Prostate gland (tissue), 2 donors: ENCODE measurements around the gene KRT72. TPM values are rescaled to one million over a fixed set of nuclear protein-coding genes. Genes with fewer than 3 reads are reported as not detected.

ENCODE experiments used
- DNase-seq: peaks from one replicate; pipeline ENCODE4 v3.0.0-alpha.2; 2019; ENCODE audit warnings: low spot score
- H3K27ac ChIP-seq, 2 donors: fragments of 200-600 bp; sonication (generic); 2 replicates each; pipeline ENCODE4 v1.5.1; 2017 to 2019
- H3K27me3 ChIP-seq: fragments of 200-600 bp; sonication (generic); replicated peaks from 2 replicates; pipeline ENCODE4 v1.5.1; 2019; ENCODE audit not compliant: insufficient read depth
- H3K36me3 ChIP-seq, 2 donors: fragments of 200-600 bp; sonication (generic); 1 replicate in 1 of 2; 2 replicates in 1 of 2; pipeline versions ENCODE4 v1.5.1 to v1.8.1; 2017 to 2019
- H3K4me1 ChIP-seq: fragments of 200-600 bp; sonication (generic); replicated peaks from 2 replicates; pipeline ENCODE4 v1.5.1; 2019
- H3K4me3 ChIP-seq, 2 donors: fragments of 200-600 bp; sonication (generic); 2 replicates each; pipeline ENCODE4 v1.5.1; 2017 to 2019
- H3K9me3 ChIP-seq: fragments of 200-600 bp; sonication (generic); 2 replicates; pipeline ENCODE4 v1.5.1; 2017
- POLR2A ChIP-seq: fragments of 450-650 bp; IDR thresholded peaks from one replicate; pipeline ENCODE4 v1.6.1; 2016; ENCODE audit warnings: antibody characterized with exemption, mild to moderate bottlenecking
- POLR2AphosphoS5 ChIP-seq: sonication (generic); formaldehyde crosslinking; IDR thresholded peaks from one replicate; pipeline ENCODE4 v1.6.1; 2017; ENCODE audit warnings: antibody characterized with exemption
- WGBS: methylation state at CpG from one replicate; pipeline ENCODE4 v1.1.5; 2018; 5-methylcytosine and 5-hydroxymethylcytosine counted together
- intact Hi-C: fragments of 100-400 bp; cut with DNase I; formaldehyde crosslinking; loops from one replicate; pipeline ENCODE4 v1.14.2; 2022
- total RNA-seq, 2 donors: library from RNA; depleted of rRNA; stranded (reverse); fragments of >200 nt; gene quantifications; one replicate each; pipeline ENCODE4 v1.1.0, GENCODE V29; 2016
- TF ChIP-seq, protein P1 (sequence below), 4 experiments: fragments of 200-600 bp in 2 of 4; fragments of 450-650 bp in 2 of 4; sonication (generic) in 2 of 4; IDR thresholded peaks; 1 replicate in 3 of 4; 2 replicates in 1 of 4; pipeline ENCODE4 v1.5.1; 2016 to 2019; ENCODE audit warnings: antibody characterized with exemption in 4 of 4, mild to moderate bottlenecking in 2 of 4, moderate library complexity in 2 of 4

KRT72 gene
- total RNA-seq, 2 donors from 2014 or later = 22.1 TPM; not detected in 1

DNA sequence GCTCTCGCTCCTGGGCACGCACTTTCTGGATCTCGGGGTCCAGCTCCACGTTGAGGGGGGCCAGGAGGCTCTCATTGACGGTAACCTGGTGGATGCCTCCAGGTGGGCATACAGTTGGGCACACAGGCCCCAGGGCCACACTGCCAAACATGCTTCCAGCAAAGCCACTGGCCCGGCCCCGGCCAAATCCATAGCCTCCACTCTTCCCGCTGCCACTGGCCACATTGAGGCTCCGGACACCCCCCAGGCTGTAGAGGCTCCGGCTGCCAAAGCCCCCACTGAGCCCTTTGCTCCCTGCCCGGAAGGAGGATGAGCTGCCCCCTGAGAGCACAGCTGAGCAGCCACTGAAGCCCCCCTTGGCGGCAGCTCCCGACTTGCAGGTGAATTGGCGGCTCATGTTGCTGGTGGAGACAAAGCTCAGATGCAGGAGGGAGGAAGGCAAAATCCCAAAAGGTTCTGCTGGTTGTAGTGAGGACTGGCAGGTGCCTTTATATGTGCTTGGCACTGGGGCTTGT lies 48.5 kb downstream of the KRT72 start, which contains the start of gene KRT71:
Gene KRT71 (minus strand): TSS at position 465 of the 515 bp plus-strand sequence. CDS start 68 bp downstream, at position 397.
- no peaks in the 10 kb centered on the region for H3K27me3 ChIP-seq
- H3K9me3 ChIP-seq = no peaks in the 10 kb centered on the region
- H3K4me1 ChIP-seq = no peaks in the 10 kb centered on the region
- TF ChIP-seq POLR2AphosphoS5 (no peak), POLR2A (no peak)
- TF ChIP-seq, protein P1, sequence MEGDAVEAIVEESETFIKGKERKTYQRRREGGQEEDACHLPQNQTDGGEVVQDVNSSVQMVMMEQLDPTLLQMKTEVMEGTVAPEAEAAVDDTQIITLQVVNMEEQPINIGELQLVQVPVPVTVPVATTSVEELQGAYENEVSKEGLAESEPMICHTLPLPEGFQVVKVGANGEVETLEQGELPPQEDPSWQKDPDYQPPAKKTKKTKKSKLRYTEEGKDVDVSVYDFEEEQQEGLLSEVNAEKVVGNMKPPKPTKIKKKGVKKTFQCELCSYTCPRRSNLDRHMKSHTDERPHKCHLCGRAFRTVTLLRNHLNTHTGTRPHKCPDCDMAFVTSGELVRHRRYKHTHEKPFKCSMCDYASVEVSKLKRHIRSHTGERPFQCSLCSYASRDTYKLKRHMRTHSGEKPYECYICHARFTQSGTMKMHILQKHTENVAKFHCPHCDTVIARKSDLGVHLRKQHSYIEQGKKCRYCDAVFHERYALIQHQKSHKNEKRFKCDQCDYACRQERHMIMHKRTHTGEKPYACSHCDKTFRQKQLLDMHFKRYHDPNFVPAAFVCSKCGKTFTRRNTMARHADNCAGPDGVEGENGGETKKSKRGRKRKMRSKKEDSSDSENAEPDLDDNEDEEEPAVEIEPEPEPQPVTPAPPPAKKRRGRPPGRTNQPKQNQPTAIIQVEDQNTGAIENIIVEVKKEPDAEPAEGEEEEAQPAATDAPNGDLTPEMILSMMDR (IDR thresholded peaks at IDR 0.05) = no peak
- no peak for DNase-seq
- H3K27ac ChIP-seq = no peak within 1 kb of the TSS
- no peaks in the 10 kb centered on the region for H3K36me3 ChIP-seq
- intact Hi-C loops = no loop called here
- 65% methylated on average over 8 of the region's 14 CpGs for WGBS
- no peak within 1 kb of the TSS for H3K4me3 ChIP-seq

DNA sequence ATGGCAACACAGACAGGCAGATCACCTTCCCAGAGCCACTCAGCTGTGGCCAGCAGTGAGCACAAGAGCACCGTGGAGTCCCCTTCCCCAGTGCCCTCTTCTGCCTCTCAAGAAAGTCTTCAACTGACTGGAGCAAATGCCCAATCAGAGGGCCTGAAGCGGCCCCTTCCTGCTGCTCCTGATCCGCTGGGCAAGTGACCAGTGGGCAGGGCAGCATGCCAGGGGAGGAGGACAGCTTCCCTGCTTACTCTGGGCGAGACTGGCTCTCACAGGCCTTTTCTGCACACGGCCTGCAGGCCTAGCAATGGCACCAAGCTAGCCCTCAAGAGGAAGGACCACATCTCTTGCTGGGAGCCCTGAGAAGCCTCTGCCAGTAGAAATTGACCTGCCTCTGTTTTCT lies 49.2 kb downstream of the KRT72 start:
- H3K27me3 ChIP-seq = no peaks in the 10 kb centered on the region
- no peak for DNase-seq
- no peak overlapping the region for H3K27ac ChIP-seq
- intact Hi-C loops = no loop called here
- no peaks in the 10 kb centered on the region for H3K9me3 ChIP-seq
- WGBS = 94% methylated on average over 5 of the region's 5 CpGs
- H3K4me1 ChIP-seq = no peaks in the 10 kb centered on the region
- no peaks in the 10 kb centered on the region for H3K36me3 ChIP-seq
- TF ChIP-seq POLR2A (no peak), POLR2AphosphoS5 (no peak)
- TF ChIP-seq, protein P1 (IDR thresholded peaks at IDR 0.05) = no peak
- H3K4me3 ChIP-seq = no peak overlapping the region

DNA sequence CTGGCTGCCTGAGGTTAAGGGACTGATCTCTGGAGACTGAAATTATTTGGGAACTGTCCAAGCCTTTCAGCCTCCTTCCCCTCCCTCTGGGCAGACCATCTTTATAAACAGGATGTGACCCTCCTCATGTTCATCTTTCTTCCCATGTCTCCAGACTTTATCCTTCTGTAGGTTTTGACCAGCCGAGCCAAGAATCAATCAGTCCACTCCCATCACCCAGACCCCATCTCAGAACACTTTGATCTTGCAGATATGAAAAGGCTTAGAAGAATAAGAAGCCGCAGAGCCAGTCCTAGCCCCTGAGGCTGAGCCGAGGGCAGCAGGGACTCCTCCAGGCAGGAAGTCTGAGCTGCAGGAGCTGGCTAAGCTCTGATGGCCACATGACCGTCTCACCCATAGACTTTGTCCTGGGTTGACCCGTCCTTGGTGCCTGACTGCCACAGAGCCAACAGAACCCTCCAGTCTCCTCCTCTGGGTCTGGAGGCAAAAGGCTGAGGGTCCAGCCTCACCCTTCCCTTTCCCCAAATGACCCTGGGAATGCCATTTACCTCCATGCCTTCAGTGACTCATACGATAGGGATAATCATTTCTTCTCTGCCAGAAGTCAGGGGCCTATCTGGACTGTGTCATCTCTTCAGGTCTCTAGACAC lies 49.9 kb downstream of the KRT72 start:
- no peaks in the 10 kb centered on the region for H3K4me1 ChIP-seq
- no peaks in the 10 kb centered on the region for H3K36me3 ChIP-seq
- no peak for DNase-seq
- H3K4me3 ChIP-seq = no peak overlapping the region
- WGBS = 69% methylated on average over 6 of the region's 6 CpGs
- intact Hi-C loops = no loop called here
- no peaks in the 10 kb centered on the region for H3K9me3 ChIP-seq
- no peak overlapping the region for H3K27ac ChIP-seq
- no peaks in the 10 kb centered on the region for H3K27me3 ChIP-seq
- TF ChIP-seq POLR2AphosphoS5 (no peak), POLR2A (no peak)
- TF ChIP-seq, protein P1 (IDR thresholded peaks at IDR 0.05) = no peak

DNA sequence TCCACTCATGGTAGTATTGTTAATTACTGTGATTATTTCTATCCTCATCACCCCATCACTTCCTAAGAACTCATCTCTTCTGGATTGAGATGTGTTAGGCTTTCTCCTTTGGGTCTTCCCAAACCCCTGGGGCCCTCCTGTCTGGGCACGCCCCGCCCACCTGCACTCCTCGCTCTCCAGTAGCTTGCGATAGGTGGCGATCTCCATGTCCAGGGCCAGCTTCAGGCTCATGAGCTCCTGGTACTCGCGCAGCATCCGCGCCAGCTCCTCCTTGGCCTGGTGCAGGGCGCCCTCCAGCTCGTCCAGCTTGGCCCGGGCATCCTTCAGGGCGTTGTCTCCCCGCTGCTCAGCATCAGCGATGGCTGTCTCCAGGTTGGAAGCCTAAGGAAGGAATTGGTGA lies 55.1 kb downstream of the KRT72 start:
- no peaks in the 10 kb centered on the region for H3K9me3 ChIP-seq
- H3K4me1 ChIP-seq = no peaks in the 10 kb centered on the region
- 97% methylated on average over 15 of the region's 15 CpGs for WGBS
- TF ChIP-seq, protein P1 (IDR thresholded peaks at IDR 0.05) = no peak
- TF ChIP-seq POLR2A (no peak), POLR2AphosphoS5 (no peak)
- no peak overlapping the region for H3K27ac ChIP-seq
- H3K27me3 ChIP-seq = no peaks in the 10 kb centered on the region
- no peak overlapping the region for H3K4me3 ChIP-seq
- H3K36me3 ChIP-seq = no peaks in the 10 kb centered on the region
- no peak for DNase-seq
- intact Hi-C loops = no loop called here
